IgD-negative memory B cell (primary cell): ENCODE measurements around the gene SLC27A3. TPM values are rescaled to one million over a fixed set of nuclear protein-coding genes. Genes with fewer than 3 reads are reported as not detected.

Experiments
- H3K27ac Mint-ChIP-seq, 3 donors: one replicate each; pipeline ENCODE4 v1.8.0; 2020 to 2022; ENCODE audit warnings: mild to moderate bottlenecking in 3 of 3, mixed read lengths in 3 of 3, moderate library complexity in 1 of 3
- H3K27me3 Mint-ChIP-seq: one replicate; pipeline ENCODE4 v1.8.0; 2021; ENCODE audit warnings: mixed read lengths
- H3K36me3 Mint-ChIP-seq: one replicate; pipeline ENCODE4 v1.8.0; 2020; ENCODE audit warnings: mild to moderate bottlenecking, mixed read lengths
- H3K4me1 Mint-ChIP-seq, 3 donors: one replicate each; pipeline ENCODE4 v1.8.0; 2020 to 2022; ENCODE audit warnings: mixed read lengths in 3 of 3, mild to moderate bottlenecking in 1 of 3
- H3K4me3 Mint-ChIP-seq, 4 donors: one replicate each; pipeline ENCODE4 v1.8.0; 2020 to 2022; ENCODE audit warnings: mild to moderate bottlenecking in 4 of 4, mixed read lengths in 4 of 4, moderate library complexity in 3 of 4
- H3K9me3 Mint-ChIP-seq, 3 donors: one replicate each; pipeline ENCODE4 v1.8.0; 2020 to 2021; ENCODE audit warnings: mixed read lengths in 3 of 3, mild to moderate bottlenecking in 1 of 3
- polyA plus RNA-seq: library from polyadenylated mRNA; unstranded; fragments of 300-500 nt; fragmentation: Illumina TruSeq; gene quantifications from one replicate; pipeline ENCODE4 v1.2.3, GENCODE V29; 2021

Gene SLC27A3
- polyA plus RNA-seq: 12.9 TPM

GRCh38 chr1:153774780-153775457, at the start of gene SLC27A3:
TSS of gene SLC27A3 (plus strand) at chr1:153775407. CDS start at chr1:153775498, 91 bp downstream.
- peaks cover 0 to 21% (median 14%) of the 10 kb centered on the region in 3 donors for H3K4me1 Mint-ChIP-seq
- H3K27ac Mint-ChIP-seq: peak within 1 kb of the TSS in 2 of 3 donors; percentile 31 to 53
- no peaks in the 10 kb centered on the region for H3K27me3 Mint-ChIP-seq
- H3K9me3 Mint-ChIP-seq: no peaks in the 10 kb centered on the region
- peak within 1 kb of the TSS; percentile 74 to 94 (median 89) for H3K4me3 Mint-ChIP-seq
- H3K36me3 Mint-ChIP-seq: peaks cover 2% of the 10 kb centered on the region

GRCh38 chr1:153727463-153728304, 47.5 kb upstream of the SLC27A3 start, which contains the start of gene INTS3:
TSS of gene INTS3 (plus strand) at chr1:153728050. CDS start at chr1:153728635, 585 bp downstream.
- peaks cover 15 to 34% (median 27%) of the 10 kb centered on the region in 3 donors for H3K4me1 Mint-ChIP-seq
- peak within 1 kb of the TSS; percentile 87 to 98 (median 98) for H3K27ac Mint-ChIP-seq
- peak within 1 kb of the TSS; percentile 86 to 99 (median 92) for H3K4me3 Mint-ChIP-seq
- H3K9me3 Mint-ChIP-seq: no peaks in the 10 kb centered on the region
- H3K27me3 Mint-ChIP-seq: no peaks in the 10 kb centered on the region
- H3K36me3 Mint-ChIP-seq: no peaks in the 10 kb centered on the region

GRCh38 chr1:153728305-153729066, 46.7 kb upstream of the SLC27A3 start:
- H3K4me3 Mint-ChIP-seq: peak overlapping the region; percentile 86 to 99 (median 92)
- peak overlapping the region; percentile 87 to 98 (median 98) for H3K27ac Mint-ChIP-seq
- H3K9me3 Mint-ChIP-seq: no peaks in the 10 kb centered on the region
- no peaks in the 10 kb centered on the region for H3K27me3 Mint-ChIP-seq
- H3K36me3 Mint-ChIP-seq: no peaks in the 10 kb centered on the region
- peaks cover 16 to 34% (median 27%) of the 10 kb centered on the region in 3 donors for H3K4me1 Mint-ChIP-seq

GRCh38 chr1:153730468-153730988, 44.7 kb upstream of the SLC27A3 start:
- peak overlapping the region in 3 of 4 donors; percentile 28 to 81 (median 70) for H3K4me3 Mint-ChIP-seq
- H3K9me3 Mint-ChIP-seq: no peaks in the 10 kb centered on the region
- peaks cover 25 to 40% (median 33%) of the 10 kb centered on the region in 3 donors for H3K4me1 Mint-ChIP-seq
- H3K27ac Mint-ChIP-seq: peak overlapping the region; percentile 39 to 85 (median 54)
- no peaks in the 10 kb centered on the region for H3K27me3 Mint-ChIP-seq
- no peaks in the 10 kb centered on the region for H3K36me3 Mint-ChIP-seq

- peaks cover 1% of the 10 kb centered on the region for H3K36me3 Mint-ChIP-seq
- peaks cover 18 to 33% (median 26%) of the 10 kb centered on the region in 3 donors for H3K4me1 Mint-ChIP-seq
- no peaks in the 10 kb centered on the region for H3K27me3 Mint-ChIP-seq
- H3K9me3 Mint-ChIP-seq: no peaks in the 10 kb centered on the region
- H3K4me3 Mint-ChIP-seq: no peak overlapping the region
- peak overlapping the region in 1 of 3 donors; percentile 62 for H3K27ac Mint-ChIP-seq
Observed at GRCh38 chr1:153733970-153734369, 41.2 kb upstream of the SLC27A3 start.

GRCh38 chr1:153734396-153735089, 40.7 kb upstream of the SLC27A3 start:
- Mint-ChIP-seq H3K4me3 (no peak overlapping the region), H3K27me3 (no peaks in the 10 kb centered on the region), H3K27ac (peak overlapping the region in 1 of 3 donors; percentile 31), H3K36me3 (peaks cover 1% of the 10 kb centered on the region), H3K9me3 (no peaks in the 10 kb centered on the region), H3K4me1 (peaks cover 13 to 28% (median 21%) of the 10 kb centered on the region in 3 donors)

GRCh38 chr1:153735090-153735420, 40.2 kb upstream of the SLC27A3 start:
- no peak overlapping the region for H3K27ac Mint-ChIP-seq
- no peak overlapping the region for H3K4me3 Mint-ChIP-seq
- no peaks in the 10 kb centered on the region for H3K27me3 Mint-ChIP-seq
- no peaks in the 10 kb centered on the region for H3K9me3 Mint-ChIP-seq
- peaks cover 13 to 25% (median 19%) of the 10 kb centered on the region in 3 donors for H3K4me1 Mint-ChIP-seq
- H3K36me3 Mint-ChIP-seq: peaks cover 1% of the 10 kb centered on the region

GRCh38 chr1:153741986-153742385, 33.2 kb upstream of the SLC27A3 start:
- no peaks in the 10 kb centered on the region for H3K9me3 Mint-ChIP-seq
- peak overlapping the region in 3 of 4 donors; percentile 3 to 67 (median 65) for H3K4me3 Mint-ChIP-seq
- H3K27ac Mint-ChIP-seq: peak overlapping the region in 2 of 3 donors; percentile 12 to 36
- H3K36me3 Mint-ChIP-seq: peaks cover 1% of the 10 kb centered on the region
- H3K27me3 Mint-ChIP-seq: no peaks in the 10 kb centered on the region
- H3K4me1 Mint-ChIP-seq: peaks cover 20 to 25% (median 21%) of the 10 kb centered on the region in 3 donors

GRCh38 chr1:153742411-153743142, 32.6 kb upstream of the SLC27A3 start:
- Mint-ChIP-seq H3K36me3 (peaks cover 1% of the 10 kb centered on the region), H3K4me1 (peaks cover 20 to 25% (median 21%) of the 10 kb centered on the region in 3 donors), H3K27me3 (no peaks in the 10 kb centered on the region), H3K27ac (peak overlapping the region in 2 of 3 donors; percentile 12 to 36), H3K4me3 (peak overlapping the region in 3 of 4 donors; percentile 3 to 65 (median 56)), H3K9me3 (no peaks in the 10 kb centered on the region)

GRCh38 chr1:153745417-153745816, 29.8 kb upstream of the SLC27A3 start:
- Mint-ChIP-seq H3K4me1 (peaks cover 20 to 29% (median 25%) of the 10 kb centered on the region in 3 donors), H3K27me3 (no peaks in the 10 kb centered on the region), H3K9me3 (no peaks in the 10 kb centered on the region), H3K36me3 (peaks cover 9% of the 10 kb centered on the region), H3K4me3 (no peak overlapping the region), H3K27ac (no peak overlapping the region)

- no peaks in the 10 kb centered on the region for H3K9me3 Mint-ChIP-seq
- no peak overlapping the region for H3K27ac Mint-ChIP-seq
- H3K4me1 Mint-ChIP-seq: peaks cover 19 to 29% (median 27%) of the 10 kb centered on the region in 3 donors
- no peak overlapping the region for H3K4me3 Mint-ChIP-seq
- H3K36me3 Mint-ChIP-seq: peaks cover 9% of the 10 kb centered on the region
- H3K27me3 Mint-ChIP-seq: no peaks in the 10 kb centered on the region
Observed at GRCh38 chr1:153746174-153746573, 29.0 kb upstream of the SLC27A3 start.

GRCh38 chr1:153748903-153749302, 26.3 kb upstream of the SLC27A3 start:
- H3K4me1 Mint-ChIP-seq: peaks cover 4 to 9% (median 8%) of the 10 kb centered on the region in 3 donors
- no peaks in the 10 kb centered on the region for H3K27me3 Mint-ChIP-seq
- H3K9me3 Mint-ChIP-seq: no peaks in the 10 kb centered on the region
- H3K27ac Mint-ChIP-seq: no peak overlapping the region
- no peak overlapping the region for H3K4me3 Mint-ChIP-seq
- peaks cover 11% of the 10 kb centered on the region for H3K36me3 Mint-ChIP-seq

- no peak overlapping the region for H3K27ac Mint-ChIP-seq
- H3K36me3 Mint-ChIP-seq: peaks cover 11% of the 10 kb centered on the region
- H3K4me1 Mint-ChIP-seq: peaks cover under 1 to 9% (median 5%) of the 10 kb centered on the region in 3 donors
- no peaks in the 10 kb centered on the region for H3K9me3 Mint-ChIP-seq
- H3K27me3 Mint-ChIP-seq: no peaks in the 10 kb centered on the region
- no peak overlapping the region for H3K4me3 Mint-ChIP-seq
Observed at GRCh38 chr1:153749408-153750005, 25.7 kb upstream of the SLC27A3 start.
